Ovary (tissue), 3 donors: ENCODE results near the gene PYY.

Experiments used
- POLR2A ChIP-seq: fragments of 450-650 bp; IDR thresholded peaks from one replicate; pipeline ENCODE4 v1.6.1; 2017; ENCODE audit warnings: antibody characterized with exemption, mild to moderate bottlenecking, moderate library complexity
- TF ChIP-seq, protein P1 (sequence below), 3 donors: fragments of 450-650 bp in 2 of 3; fragments of 200-600 bp in 1 of 3; IDR thresholded peaks; one replicate each; pipeline versions ENCODE4 v1.5.1 to v1.8.0; 2016 to 2022; ENCODE audit warnings: antibody characterized with exemption in 3 of 3, mild to moderate bottlenecking in 1 of 3
- donor health status: DM: no; HTN: no; CAD: no.

DNA sequence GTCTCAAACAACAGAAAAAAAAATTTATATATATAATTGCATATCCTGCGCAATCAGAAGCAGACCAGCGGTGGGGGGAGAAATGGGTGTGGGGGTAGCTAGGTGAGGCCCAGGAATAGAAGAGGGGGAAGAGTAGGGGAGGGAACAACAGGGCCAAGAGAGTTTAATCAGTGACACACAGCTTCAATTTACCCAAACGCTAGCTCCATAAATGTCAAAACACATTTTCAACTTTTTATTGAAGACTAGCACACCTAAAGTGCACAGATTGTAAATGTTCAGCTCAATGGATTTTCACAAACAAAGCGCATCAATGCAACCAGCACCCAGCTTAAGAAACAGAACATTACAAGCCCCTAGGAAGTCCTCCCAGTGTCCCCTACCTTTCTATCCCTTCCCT lies 25.9 kb upstream of the PYY start:
- TF ChIP-seq POLR2A = no peak
- TF ChIP-seq, protein P1, sequence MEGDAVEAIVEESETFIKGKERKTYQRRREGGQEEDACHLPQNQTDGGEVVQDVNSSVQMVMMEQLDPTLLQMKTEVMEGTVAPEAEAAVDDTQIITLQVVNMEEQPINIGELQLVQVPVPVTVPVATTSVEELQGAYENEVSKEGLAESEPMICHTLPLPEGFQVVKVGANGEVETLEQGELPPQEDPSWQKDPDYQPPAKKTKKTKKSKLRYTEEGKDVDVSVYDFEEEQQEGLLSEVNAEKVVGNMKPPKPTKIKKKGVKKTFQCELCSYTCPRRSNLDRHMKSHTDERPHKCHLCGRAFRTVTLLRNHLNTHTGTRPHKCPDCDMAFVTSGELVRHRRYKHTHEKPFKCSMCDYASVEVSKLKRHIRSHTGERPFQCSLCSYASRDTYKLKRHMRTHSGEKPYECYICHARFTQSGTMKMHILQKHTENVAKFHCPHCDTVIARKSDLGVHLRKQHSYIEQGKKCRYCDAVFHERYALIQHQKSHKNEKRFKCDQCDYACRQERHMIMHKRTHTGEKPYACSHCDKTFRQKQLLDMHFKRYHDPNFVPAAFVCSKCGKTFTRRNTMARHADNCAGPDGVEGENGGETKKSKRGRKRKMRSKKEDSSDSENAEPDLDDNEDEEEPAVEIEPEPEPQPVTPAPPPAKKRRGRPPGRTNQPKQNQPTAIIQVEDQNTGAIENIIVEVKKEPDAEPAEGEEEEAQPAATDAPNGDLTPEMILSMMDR (IDR thresholded peaks at IDR 0.05) = no peak
